ENCODE measurements around the gene PTPRT.

DNA sequence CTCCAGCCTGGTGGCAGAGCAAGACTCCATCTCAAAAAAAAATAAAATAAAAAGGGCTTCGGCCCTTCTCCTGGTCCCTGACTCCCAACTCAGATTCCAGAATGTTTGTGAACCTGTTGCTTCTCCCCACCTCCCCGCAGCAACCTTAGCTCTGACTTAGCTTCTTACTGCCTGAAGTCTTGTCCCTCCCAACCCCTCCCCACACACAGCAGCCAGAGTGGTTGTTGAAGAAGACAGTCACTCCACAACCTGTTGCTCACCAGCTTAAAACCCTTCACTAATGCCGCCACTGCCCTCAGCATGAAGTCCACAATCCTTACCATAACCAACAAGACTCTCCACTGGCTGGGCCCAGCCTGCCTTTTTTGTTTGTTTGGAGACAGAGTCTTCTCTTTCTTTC lies 6.5 kb upstream of the PTPRT start:
- TF ChIP-seq TARDBP (IDR thresholded peaks at IDR 0.05) (no peak), SUZ12 (IDR thresholded peaks at IDR 0.05) (no peak), SP1 (IDR thresholded peaks at IDR 0.05) (no peak), FOXM1 (IDR thresholded peaks at IDR 0.05; ENCODE audit: borderline replicate concordance) (no peak), NFRKB (IDR thresholded peaks at IDR 0.05) (no peak), HDGF (IDR thresholded peaks at IDR 0.05; ENCODE audit: borderline replicate concordance) (no peak), LEF1 (IDR thresholded peaks at IDR 0.05; ENCODE audit: borderline replicate concordance) (no peak), FOXK2 (IDR thresholded peaks at IDR 0.05) (no peak), ELF4 (IDR thresholded peaks at IDR 0.05) (no peak), FOXA1 (IDR thresholded peaks at IDR 0.05) (no peak)
